Limb (tissue), 2 donors: ENCODE data around the gene MYL2.

Experiments
- DNase-seq, 2 donors: peaks; one replicate each; pipeline ENCODE4 v3.0.0-alpha.2; 2016; ENCODE audit errors: extremely low spot score in 2 of 2

MYL2 gene

GRCh38 chr12:110896559-110896958 is 23.8 kb downstream of the MYL2 start:
- DNase-seq = no peak

GRCh38 chr12:110893956-110894355 is 26.4 kb downstream of the MYL2 start:
- DNase-seq = no peak

- DNase-seq = no peak
These were observed 31.0 kb downstream of the MYL2 start for GRCh38 chr12:110889361-110889760.

GRCh38 chr12:110888256-110888991 is 32.0 kb downstream of the MYL2 start:
- no peak for DNase-seq

GRCh38 chr12:110885152-110885840 is 35.1 kb downstream of the MYL2 start:
- DNase-seq = no peak

- DNase-seq = no peak
These were observed 37.1 kb downstream of the MYL2 start for GRCh38 chr12:110883251-110883650.

- DNase-seq = no peak
These were observed 39.7 kb downstream of the MYL2 start for GRCh38 chr12:110880651-110881050.

GRCh38 chr12:110874781-110875180 is 45.6 kb downstream of the MYL2 start:
- no peak for DNase-seq

GRCh38 chr12:110874351-110874750 is 46.0 kb downstream of the MYL2 start:
- no peak for DNase-seq

GRCh38 chr12:110872100-110872499 is 48.3 kb downstream of the MYL2 start:
- no peak for DNase-seq

- DNase-seq = no peak
These were observed 50.6 kb downstream of the MYL2 start for GRCh38 chr12:110869803-110870202.

- DNase-seq = no peak
These were observed 51.4 kb downstream of the MYL2 start for GRCh38 chr12:110869026-110869425.

- no peak for DNase-seq
These were observed 54.9 kb downstream of the MYL2 start for GRCh38 chr12:110865521-110865920.

- DNase-seq = no peak
These were observed 57.2 kb downstream of the MYL2 start for GRCh38 chr12:110863161-110863560.

GRCh38 chr12:110862329-110862728 is 58.0 kb downstream of the MYL2 start:
- DNase-seq = no peak

GRCh38 chr12:110861729-110862128 is 58.6 kb downstream of the MYL2 start:
- no peak for DNase-seq
